HepG2 (cell line): ENCODE measurements around the gene MAP3K2. TPM values are rescaled to one million over a fixed set of nuclear protein-coding genes. Genes with fewer than 3 reads are reported as not detected.
"Not testable (repeated sequence)": the region's sequence is repeated elsewhere in the genome, so short reads cannot be mapped to it uniquely, and the experiment has no call there.

ENCODE experiments used
- ATAC-seq: fragments of 200-7000 bp; cut with Tn5 transposase; 3 replicates; pipeline ENCODE4 v1.9.1; 2020; ENCODE audit warnings: mild to moderate bottlenecking, moderate library complexity
- BruUV-seq: library from RNA; stranded (reverse); fragments of 400-500 nt; replicated peaks from 2 replicates; lab custom pipeline; 2021; lab: Mats Ljungman, UMichigan
- CTCF ChIA-PET: fragments of 300-600 bp; formaldehyde crosslinking; extraction: SDS; loops from one replicate; lab custom pipeline; 2021; ENCODE audit warnings: low total read pairs, inconsistent platforms, low intra/inter-chr PET ratio; lab: Yijun Ruan, JAX
- POLR2A ChIA-PET: fragments of 350-600 bp; sonication (Branson Sonifier 250); formaldehyde crosslinking; loops from one replicate; lab custom pipeline; 2020; ENCODE audit warnings: antibody characterized with exemption, inconsistent platforms; lab: Yijun Ruan, JAX
- DNase-seq: peaks from one replicate; pipeline ENCODE4 v3.0.0-alpha.2; 2015; ENCODE audit warnings: low spot score
- FAIRE-seq: peaks from 3 replicates; lab custom pipeline; 2011; peaks lifted over from hg19 to GRCh38; lab: Jason Lieb, UNC
- H2AFZ ChIP-seq: one replicate; pipeline ENCODE4 v1.6.1; 2011; ENCODE audit warnings: low read length, inconsistent platforms
- H3K27ac ChIP-seq: fragments of 300-600 bp; 3 replicates; pipeline ENCODE4 v1.8.0; 2011; ENCODE audit warnings: mixed run types, mild to moderate bottlenecking, mixed read lengths, low read length, inconsistent platforms; ENCODE audit not compliant: insufficient read depth; ENCODE audit errors: extremely low read length
- H3K27me3 ChIP-seq, 2 experiments: fragments of 200-600 bp in 1 of 2; 2 replicates in 1 of 2; 3 replicates in 1 of 2; pipeline versions ENCODE4 v1.6.0 to v1.8.0; 2011; ENCODE audit warnings: low read length in 2 of 2, mild to moderate bottlenecking in 2 of 2, moderate library complexity in 2 of 2, inconsistent platforms in 1 of 2; ENCODE audit not compliant: insufficient read depth in 2 of 2, control insufficient read depth in 1 of 2
- H3K36me3 ChIP-seq, 2 experiments: fragments of 200-600 bp in 1 of 2; replicated peaks in 1 of 2; 2 replicates in 1 of 2; 3 replicates in 1 of 2; pipeline versions ENCODE4 v1.5.1 to v1.8.0; 2011; ENCODE audit warnings: low read length in 2 of 2, inconsistent platforms in 1 of 2; ENCODE audit not compliant: insufficient read depth in 2 of 2, control insufficient read depth in 1 of 2
- H3K4me1 ChIP-seq: 2 replicates; pipeline ENCODE4 v1.5.1; 2012; ENCODE audit warnings: low read length, inconsistent platforms; ENCODE audit not compliant: insufficient read depth
- H3K4me2 ChIP-seq: 2 replicates; pipeline ENCODE4 v1.6.0; 2011; ENCODE audit warnings: low read depth, low read length, inconsistent platforms
- H3K4me3 ChIP-seq, 3 experiments: fragments of 200-600 bp in 1 of 3; sonication (generic), shearing (Covaris generic) in 1 of 3; replicated peaks in 1 of 3; 2 replicates each; pipeline ENCODE4 v1.5.1; 2011 to 2016; ENCODE audit warnings: low read length in 3 of 3, inconsistent platforms in 2 of 3, low read depth in 2 of 3, mild to moderate bottlenecking in 2 of 3, control low read depth in 1 of 3, mixed read lengths in 1 of 3; ENCODE audit not compliant: insufficient read depth in 1 of 3
- H3K79me2 ChIP-seq: one replicate; pipeline ENCODE4 v1.6.1; 2011; ENCODE audit warnings: low read length, inconsistent platforms; ENCODE audit not compliant: insufficient read depth
- H3K9ac ChIP-seq: 2 replicates; pipeline ENCODE4 v1.6.0; 2011; ENCODE audit warnings: mild to moderate bottlenecking, low read depth, low read length, inconsistent platforms; ENCODE audit not compliant: insufficient read depth
- H3K9me3 ChIP-seq: 2 replicates; pipeline ENCODE4 v1.5.1; 2012; ENCODE audit warnings: mild to moderate bottlenecking, low read length
- H4K20me1 ChIP-seq: 2 replicates; pipeline ENCODE4 v1.6.0; 2011; ENCODE audit warnings: inconsistent platforms, mild to moderate bottlenecking, low read length, moderate library complexity; ENCODE audit not compliant: insufficient read depth
- IKZF4 ChIP-seq: sonication (generic); formaldehyde crosslinking; IDR thresholded peaks from 2 replicates; pipeline ENCODE4 v1.5.1; 2020; ENCODE audit warnings: borderline replicate concordance, mild to moderate bottlenecking, low read depth, missing genetic modification reagents; ENCODE audit errors: not compliant biosample characterization
- NR2F6 ChIP-seq, 2 experiments: IDR thresholded peaks; 2 replicates each; pipeline ENCODE4 v1.6.1; 2016; ENCODE audit warnings: antibody characterized with exemption in 1 of 2, mild to moderate bottlenecking in 1 of 2
- PAWR ChIP-seq: sonication (generic); formaldehyde crosslinking; IDR thresholded peaks from 2 replicates; pipeline ENCODE4 v1.4.0; 2020; ENCODE audit warnings: missing genetic modification reagents, mild to moderate bottlenecking, borderline replicate concordance
- XRCC5 ChIP-seq: fragments of 200-400 bp; formaldehyde crosslinking; optimal IDR thresholded peaks from 2 replicates; pipeline ENCODE3; 2017; ENCODE audit warnings: mild to moderate bottlenecking, low read length
- ZBTB21 ChIP-seq: sonication (generic); formaldehyde crosslinking; IDR thresholded peaks from 2 replicates; pipeline ENCODE4 v1.4.0; 2020; ENCODE audit warnings: missing genetic modification reagents
- ZEB1 ChIP-seq: IDR thresholded peaks from 2 replicates; pipeline ENCODE4 v1.6.1; 2012; ENCODE audit warnings: mild to moderate bottlenecking, low read depth, inconsistent platforms; ENCODE audit not compliant: insufficient replicate concordance
- ZFP36L1 ChIP-seq: sonication (generic); formaldehyde crosslinking; IDR thresholded peaks from 2 replicates; pipeline ENCODE4 v1.8.0; 2022; ENCODE audit warnings: mild to moderate bottlenecking, missing genetic modification reagents, moderate library complexity
- ZNF264 ChIP-seq: sonication (generic); formaldehyde crosslinking; IDR thresholded peaks from 2 replicates; pipeline ENCODE4 v1.4.0; 2020; ENCODE audit warnings: missing genetic modification reagents
- ZNF430 ChIP-seq: sonication (generic); formaldehyde crosslinking; IDR thresholded peaks from 2 replicates; pipeline ENCODE4 v1.9.0; 2021; ENCODE audit warnings: mild to moderate bottlenecking, missing genetic modification reagents
- ZNF605 ChIP-seq: sonication (generic); formaldehyde crosslinking; IDR thresholded peaks from 2 replicates; pipeline ENCODE4 v1.8.0; 2022; ENCODE audit warnings: mild to moderate bottlenecking, missing genetic modification reagents
- ZNF766 ChIP-seq: sonication (generic); formaldehyde crosslinking; IDR thresholded peaks from 2 replicates; pipeline ENCODE4 v1.5.0; 2020; ENCODE audit warnings: missing genetic modification reagents, borderline replicate concordance
- WGBS: methylation state at CpG from one replicate; pipeline ENCODE4 v1.1.6; 2017; ENCODE audit warnings: low lambda C conversion rate; 5-methylcytosine and 5-hydroxymethylcytosine counted together
- in situ Hi-C: cut with HindIII; loops from 2 replicates; pipeline ENCODE4 v1.10.0; 2017; ENCODE audit warnings: low pct_unique_long_range_greater_than_20kb; ENCODE audit not compliant: extremely low pct_ligation_motif_present
- intact Hi-C: fragments of 100-400 bp; cut with micrococcal nuclease; formaldehyde crosslinking; loops from one replicate; pipeline ENCODE4 v1.10.0; 2022; ENCODE audit not compliant: unreplicated experiment
- polyA plus RNA-seq, 8 experiments: library from polyadenylated mRNA; depleted of rRNA in 3 of 8; stranded (reverse) in 7 of 8; unstranded in 1 of 8; fragments of >200 nt; fragmentation: Illumina TruSeq in 4 of 8; extraction: Trizol in 4 of 8; gene quantifications; 2 replicates each; pipeline versions ENCODE4 v1.2.1 to v1.2.3, GENCODE V29; 2011 to 2016; ENCODE audit warnings: low read depth in 4 of 8, missing spikeins in 1 of 8, mixed read lengths in 1 of 8; ENCODE audit not compliant: insufficient read depth in 1 of 8
- total RNA-seq, 5 experiments: library from RNA; depleted of rRNA; stranded (reverse); fragments of >200 nt; fragmentation: Illumina TruSeq; extraction: Trizol; gene quantifications; 2 replicates each; pipeline ENCODE4 v1.2.3, GENCODE V29; 2016; ENCODE audit warnings: low read depth in 1 of 5
- TF ChIP-seq, protein P1 (sequence below): sonication (generic); formaldehyde crosslinking; IDR thresholded peaks from 2 replicates; pipeline ENCODE4 v1.5.1; 2020; ENCODE audit warnings: mild to moderate bottlenecking, missing genetic modification reagents, borderline replicate concordance

The MAP3K2 gene
- total and polyA plus RNA-seq, 2 of the 13 experiments (the other 11 are each of a cell fraction or from before 2014, with no cell fraction given) = 12.2 to 37.2 TPM

DNA sequence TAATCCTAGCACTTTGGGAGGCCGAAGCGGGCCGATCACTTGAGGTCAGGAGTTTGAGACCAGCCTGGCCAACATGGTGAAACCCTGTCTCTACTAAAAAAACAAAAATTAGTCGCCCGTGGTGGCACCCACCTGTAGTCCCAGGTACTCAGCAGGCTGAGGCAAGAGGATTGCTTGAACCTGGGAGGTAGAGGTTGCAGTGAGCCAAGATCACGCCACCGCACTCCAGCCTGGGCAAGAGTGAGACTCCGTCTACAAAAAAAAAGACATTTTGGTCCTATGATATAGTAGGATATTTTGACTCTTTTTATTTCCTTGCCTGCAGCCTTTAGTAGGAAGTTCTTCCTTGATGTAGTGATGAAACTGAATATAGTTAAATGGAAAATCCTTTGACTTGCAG lies 21.9 kb upstream of the MAP3K2 start:
- BruUV-seq, H4K20me1 ChIP-seq, in situ Hi-C loops, H3K36me3 ChIP-seq, H3K9me3 ChIP-seq, H3K4me3 ChIP-seq, DNase-seq, FAIRE-seq, H3K79me2 ChIP-seq, H3K9ac ChIP-seq, H2AFZ ChIP-seq, CTCF ChIA-PET, ATAC-seq, H3K27me3 ChIP-seq, H3K4me2 ChIP-seq: not testable (repeated sequence)
- Histone ChIP-seq H3K27ac (peak overlapping the region; percentile 64), H3K4me1 (peaks cover 78% of the 10 kb centered on the region)
- 97% methylated on average over 8 of the region's 8 CpGs for whole genome bisulfite sequencing
- intact Hi-C loops = loop anchor here (2.0 kb wide), 1 partner anchor 23 kb away; the partner anchor contains the start of gene MAP3K2
- POLR2A ChIA-PET = interaction anchor here (1.6 kb wide), 1 partner anchor 23 kb away, joined by 4 read pairs; no protein-coding TSS in a partner anchor

DNA sequence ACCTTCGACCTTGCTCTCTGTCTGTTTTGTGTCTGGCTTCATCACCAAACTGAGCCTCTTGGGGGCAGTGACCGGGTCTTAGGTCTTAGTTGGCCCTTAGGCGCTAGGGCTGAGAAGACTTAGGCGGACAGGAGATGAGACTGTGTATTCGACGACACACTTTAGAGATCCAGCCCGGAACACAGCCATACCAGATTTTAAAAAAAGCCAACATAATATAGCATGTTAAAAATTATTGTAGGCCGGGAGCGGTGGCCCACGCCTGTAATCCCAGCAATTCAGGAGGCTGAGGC lies 21.0 kb upstream of the MAP3K2 start:
- peak overlapping the region; percentile 82 for H3K27ac ChIP-seq
- CTCF ChIA-PET = interaction anchor here (1.0 kb wide), 1 partner anchor 45 kb away, joined by 3 read pairs; no protein-coding TSS in a partner anchor
- TF ChIP-seq ZBTB21 (CRISPR knock-in tag) = no peak
- TF ChIP-seq PAWR = 0 out of 2 replicates have a peak, but pooled peaks have one; percentile 11
- TF ChIP-seq XRCC5 = peak; percentile 19
- no peak for TF ChIP-seq ZNF264
- TF ChIP-seq IKZF4 (CRISPR knock-in tag) = no peak
- 0 out of 2 replicates have a peak, but pooled peaks have one; percentile 10 for TF ChIP-seq NR2F6 (IDR thresholded peaks at IDR 0.05)
- TF ChIP-seq NR2F6 (CRISPR knock-in tag; IDR thresholded peaks at IDR 0.05) = no peak
- TF ChIP-seq ZEB1 = peak; percentile 34
- TF ChIP-seq, protein P1, sequence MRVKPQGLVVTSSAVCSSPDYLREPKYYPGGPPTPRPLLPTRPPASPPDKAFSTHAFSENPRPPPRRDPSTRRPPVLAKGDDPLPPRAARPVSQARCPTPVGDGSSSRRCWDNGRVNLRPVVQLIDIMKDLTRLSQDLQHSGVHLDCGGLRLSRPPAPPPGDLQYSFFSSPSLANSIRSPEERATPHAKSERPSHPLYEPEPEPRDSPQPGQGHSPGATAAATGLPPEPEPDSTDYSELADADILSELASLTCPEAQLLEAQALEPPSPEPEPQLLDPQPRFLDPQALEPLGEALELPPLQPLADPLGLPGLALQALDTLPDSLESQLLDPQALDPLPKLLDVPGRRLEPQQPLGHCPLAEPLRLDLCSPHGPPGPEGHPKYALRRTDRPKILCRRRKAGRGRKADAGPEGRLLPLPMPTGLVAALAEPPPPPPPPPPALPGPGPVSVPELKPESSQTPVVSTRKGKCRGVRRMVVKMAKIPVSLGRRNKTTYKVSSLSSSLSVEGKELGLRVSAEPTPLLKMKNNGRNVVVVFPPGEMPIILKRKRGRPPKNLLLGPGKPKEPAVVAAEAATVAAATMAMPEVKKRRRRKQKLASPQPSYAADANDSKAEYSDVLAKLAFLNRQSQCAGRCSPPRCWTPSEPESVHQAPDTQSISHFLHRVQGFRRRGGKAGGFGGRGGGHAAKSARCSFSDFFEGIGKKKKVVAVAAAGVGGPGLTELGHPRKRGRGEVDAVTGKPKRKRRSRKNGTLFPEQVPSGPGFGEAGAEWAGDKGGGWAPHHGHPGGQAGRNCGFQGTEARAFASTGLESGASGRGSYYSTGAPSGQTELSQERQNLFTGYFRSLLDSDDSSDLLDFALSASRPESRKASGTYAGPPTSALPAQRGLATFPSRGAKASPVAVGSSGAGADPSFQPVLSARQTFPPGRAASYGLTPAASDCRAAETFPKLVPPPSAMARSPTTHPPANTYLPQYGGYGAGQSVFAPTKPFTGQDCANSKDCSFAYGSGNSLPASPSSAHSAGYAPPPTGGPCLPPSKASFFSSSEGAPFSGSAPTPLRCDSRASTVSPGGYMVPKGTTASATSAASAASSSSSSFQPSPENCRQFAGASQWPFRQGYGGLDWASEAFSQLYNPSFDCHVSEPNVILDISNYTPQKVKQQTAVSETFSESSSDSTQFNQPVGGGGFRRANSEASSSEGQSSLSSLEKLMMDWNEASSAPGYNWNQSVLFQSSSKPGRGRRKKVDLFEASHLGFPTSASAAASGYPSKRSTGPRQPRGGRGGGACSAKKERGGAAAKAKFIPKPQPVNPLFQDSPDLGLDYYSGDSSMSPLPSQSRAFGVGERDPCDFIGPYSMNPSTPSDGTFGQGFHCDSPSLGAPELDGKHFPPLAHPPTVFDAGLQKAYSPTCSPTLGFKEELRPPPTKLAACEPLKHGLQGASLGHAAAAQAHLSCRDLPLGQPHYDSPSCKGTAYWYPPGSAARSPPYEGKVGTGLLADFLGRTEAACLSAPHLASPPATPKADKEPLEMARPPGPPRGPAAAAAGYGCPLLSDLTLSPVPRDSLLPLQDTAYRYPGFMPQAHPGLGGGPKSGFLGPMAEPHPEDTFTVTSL (CRISPR knock-in tag) = 0 out of 2 replicates have a peak, but pooled peaks have one; percentile 14
- no peak for TF ChIP-seq ZNF766 (CRISPR knock-in tag)
- TF ChIP-seq ZNF605 (CRISPR knock-in tag) = peak; percentile 52; the same call in 1 of the 2 replicates
- TF ChIP-seq ZFP36L1 (CRISPR knock-in tag) = 0 out of 2 replicates have a peak, but pooled peaks have one; percentile 2
- TF ChIP-seq ZNF430 (CRISPR knock-in tag) = 0 out of 2 replicates have a peak, but pooled peaks have one; percentile 52

More for the DNA sequence above, 21.0 kb upstream of the MAP3K2 start:
- Histone ChIP-seq H3K9ac (peak overlapping the region; percentile 91), H3K36me3 (no peaks in the 10 kb centered on the region), H3K9me3 (0 out of 2 replicates have a peak, but pooled peaks cover 5% of the 10 kb centered on the region), H3K4me1 (peaks cover 69% of the 10 kb centered on the region), H3K79me2 (no peaks in the 10 kb centered on the region), H3K4me3 (peak overlapping the region; percentile 71 to 89 (median 77)), H4K20me1 (no peaks in the 10 kb centered on the region), H2AFZ (no peak overlapping the region), H3K27me3 (no peaks in the 10 kb centered on the region), H3K4me2 (peak overlapping the region; percentile 95)
- ATAC-seq (no peak), DNase-seq (peak; percentile 58), FAIRE-seq (no peak)
- whole genome bisulfite sequencing = 66% methylated on average over 10 of the region's 10 CpGs
- TSS peak; percentile 84 for BruUV-seq
- POLR2A ChIA-PET = interaction anchor here (0.8 to 2.3 kb wide), 14 partner anchors 9 to 115 kb away, joined by 3 to 48 read pairs (median 5); partner anchors contain the start of genes ERCC3 and PROC
- intact Hi-C loops (loop anchor here (1.0 to 2.0 kb wide), 2 partner anchors 22 to 30 kb away; partner anchors contain the start of gene MAP3K2), in situ Hi-C loops (no loop called here)
